Erythroblast (primary cell): ENCODE data around the gene ZNF423.

Source experiments
- GATA1 ChIP-seq: IDR thresholded peaks from 2 replicates; pipeline ENCODE4 v1.6.1; 2011; ENCODE audit warnings: low read depth, mild to moderate bottlenecking, control low read depth, low read length, moderate library complexity
- POLR2A ChIP-seq: IDR thresholded peaks from 2 replicates; pipeline ENCODE4 v1.6.1; 2011; ENCODE audit warnings: mild to moderate bottlenecking, low read length

DNA sequence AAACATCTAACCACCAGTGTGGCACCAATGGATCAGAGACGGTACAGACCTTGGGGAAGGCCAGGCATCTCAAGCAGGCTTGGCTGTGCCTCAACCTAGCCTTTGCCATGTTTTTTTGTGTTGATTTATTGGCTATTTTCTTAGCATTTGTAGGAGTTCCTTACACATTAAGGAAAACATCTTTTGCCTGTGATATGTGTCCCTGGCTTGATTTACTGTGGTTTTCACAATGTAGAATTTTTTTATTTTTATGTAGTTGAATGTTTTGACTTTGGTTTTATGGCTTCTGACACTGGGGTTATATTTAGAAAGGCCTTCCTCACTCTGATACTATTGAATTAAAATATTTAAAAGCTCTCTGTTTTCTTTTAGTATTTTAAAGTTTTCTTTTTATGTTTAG is 132.6 kb downstream of the ZNF423 start:
- TF ChIP-seq POLR2A (no peak), GATA1 (no peak)
